Cardiac muscle cell (in vitro differentiated cells and primary cell): Measurements from ENCODE around the gene ITGA6. TPM values are rescaled to one million over a fixed set of nuclear protein-coding genes. Genes with fewer than 3 reads are reported as not detected.

Source experiments
- DNase-seq, 2 donors: peaks; one replicate each; pipeline versions ENCODE4 v3.0.0 to v3.0.0-alpha.2; 2010 to 2017; ENCODE audit warnings: low read depth in 1 of 2, low spot score in 1 of 2
- H3K27ac ChIP-seq: fragments of 200-600 bp; sonication (generic); 2 replicates; pipeline ENCODE4 v1.5.1; 2016
- H3K27me3 ChIP-seq: fragments of 200-600 bp; sonication (generic); 2 replicates; pipeline ENCODE4 v1.6.0; 2016; ENCODE audit warnings: control low read depth
- H3K36me3 ChIP-seq: fragments of 200-600 bp; sonication (generic); 2 replicates; pipeline ENCODE4 v1.5.1; 2016; ENCODE audit warnings: control low read depth
- H3K4me1 ChIP-seq: fragments of 200-600 bp; sonication (generic); 2 replicates; pipeline ENCODE4 v1.8.1; 2017; ENCODE audit warnings: low read depth, mild to moderate bottlenecking, mixed run types
- H3K4me3 ChIP-seq: fragments of 200-600 bp; sonication (generic); 2 replicates; pipeline ENCODE4 v1.5.1; 2016; ENCODE audit warnings: mild to moderate bottlenecking
- H3K9me3 ChIP-seq: fragments of 200-600 bp; sonication (generic); 2 replicates; pipeline ENCODE4 v1.5.1; 2017; ENCODE audit warnings: low read depth, mild to moderate bottlenecking, control low read depth
- polyA plus RNA-seq: library from polyadenylated mRNA; unstranded; fragments of >200 nt; fragmentation: Nextera tagmentation; extraction: Ambion mirVana; gene quantifications from 2 replicates; pipeline ENCODE4 v1.2.1, GENCODE V29; 2016
- total RNA-seq: library from RNA; depleted of rRNA; stranded (reverse); fragments of >200 nt; gene quantifications from 2 replicates; pipeline ENCODE4 v1.2.3, GENCODE V29; 2016
- TF ChIP-seq, protein P1 (sequence below): IDR thresholded peaks from 2 replicates; pipeline ENCODE4 v1.5.1; 2012; ENCODE audit warnings: low read depth, mild to moderate bottlenecking, low read length

Gene ITGA6
- total and polyA plus RNA-seq, 2 experiments from 2014 or later = 16.3 to 28.3 TPM

GRCh38 chr2:172448544-172449267 is 21.3 kb downstream of the ITGA6 start:
- no peak for DNase-seq
- H3K4me3 ChIP-seq = no peak overlapping the region
- TF ChIP-seq, protein P1, sequence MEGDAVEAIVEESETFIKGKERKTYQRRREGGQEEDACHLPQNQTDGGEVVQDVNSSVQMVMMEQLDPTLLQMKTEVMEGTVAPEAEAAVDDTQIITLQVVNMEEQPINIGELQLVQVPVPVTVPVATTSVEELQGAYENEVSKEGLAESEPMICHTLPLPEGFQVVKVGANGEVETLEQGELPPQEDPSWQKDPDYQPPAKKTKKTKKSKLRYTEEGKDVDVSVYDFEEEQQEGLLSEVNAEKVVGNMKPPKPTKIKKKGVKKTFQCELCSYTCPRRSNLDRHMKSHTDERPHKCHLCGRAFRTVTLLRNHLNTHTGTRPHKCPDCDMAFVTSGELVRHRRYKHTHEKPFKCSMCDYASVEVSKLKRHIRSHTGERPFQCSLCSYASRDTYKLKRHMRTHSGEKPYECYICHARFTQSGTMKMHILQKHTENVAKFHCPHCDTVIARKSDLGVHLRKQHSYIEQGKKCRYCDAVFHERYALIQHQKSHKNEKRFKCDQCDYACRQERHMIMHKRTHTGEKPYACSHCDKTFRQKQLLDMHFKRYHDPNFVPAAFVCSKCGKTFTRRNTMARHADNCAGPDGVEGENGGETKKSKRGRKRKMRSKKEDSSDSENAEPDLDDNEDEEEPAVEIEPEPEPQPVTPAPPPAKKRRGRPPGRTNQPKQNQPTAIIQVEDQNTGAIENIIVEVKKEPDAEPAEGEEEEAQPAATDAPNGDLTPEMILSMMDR = no peak
- H3K27ac ChIP-seq = no peak overlapping the region
- H3K27me3 ChIP-seq = no peaks in the 10 kb centered on the region
- H3K4me1 ChIP-seq = peaks cover 6% of the 10 kb centered on the region
- H3K9me3 ChIP-seq = no peaks in the 10 kb centered on the region
- H3K36me3 ChIP-seq = no peaks in the 10 kb centered on the region

- H3K27ac ChIP-seq = no peak overlapping the region
- H3K9me3 ChIP-seq = no peaks in the 10 kb centered on the region
- H3K27me3 ChIP-seq = no peaks in the 10 kb centered on the region
- no peaks in the 10 kb centered on the region for H3K36me3 ChIP-seq
- no peak for DNase-seq
- TF ChIP-seq, protein P1 = no peak
- H3K4me3 ChIP-seq = no peak overlapping the region
- peaks cover 6% of the 10 kb centered on the region for H3K4me1 ChIP-seq
Observed at GRCh38 chr2:172449911-172450550, 22.6 kb downstream of the ITGA6 start.

DNA sequence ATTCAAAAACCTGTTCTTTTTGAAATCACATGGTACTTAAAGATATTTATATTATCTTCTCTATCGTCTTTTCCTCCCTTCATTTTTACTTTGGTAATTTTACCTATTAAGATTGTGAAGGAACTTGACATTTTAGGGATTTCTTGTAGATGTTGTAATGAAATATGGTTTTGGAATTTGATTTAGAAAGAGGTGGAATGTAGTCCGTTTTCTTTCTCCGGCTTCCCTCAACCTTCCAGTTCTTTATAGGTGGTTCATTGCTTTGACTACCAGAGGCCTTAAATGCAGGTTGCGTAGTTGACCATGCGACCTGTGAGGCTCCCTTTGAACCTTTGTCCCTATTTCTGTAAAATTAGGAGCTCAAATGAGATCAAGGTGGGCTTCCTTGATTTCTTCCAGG is 24.5 kb downstream of the ITGA6 start:
- TF ChIP-seq, protein P1 = no peak
- H3K4me1 ChIP-seq = peaks cover 6% of the 10 kb centered on the region

DNA sequence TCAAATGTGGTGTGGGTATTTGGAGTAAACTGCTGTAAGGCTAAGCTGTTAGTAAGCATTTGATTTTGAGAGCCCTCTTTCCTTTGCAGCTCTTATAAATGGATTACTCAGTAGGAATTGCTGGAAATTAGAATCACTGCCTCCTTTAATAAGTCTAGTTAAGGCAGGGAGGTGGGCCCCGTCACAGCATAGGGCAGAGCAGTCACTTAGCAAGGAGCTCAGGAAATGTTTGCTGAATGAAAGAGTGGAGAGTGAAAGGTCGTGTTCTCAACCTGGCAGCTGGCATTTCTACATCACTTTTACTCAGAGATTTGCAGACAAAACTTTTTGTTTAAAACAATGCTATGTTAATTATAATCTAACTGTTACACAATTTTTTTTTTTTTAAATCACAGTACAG is 25.5 kb downstream of the ITGA6 start:
- TF ChIP-seq, protein P1 = no peak
- DNase-seq = no peak
- Histone ChIP-seq H3K4me3 (no peak overlapping the region), H3K36me3 (no peaks in the 10 kb centered on the region), H3K27me3 (no peaks in the 10 kb centered on the region), H3K4me1 (peaks cover 6% of the 10 kb centered on the region), H3K27ac (no peak overlapping the region), H3K9me3 (no peaks in the 10 kb centered on the region)

More for the DNA sequence above, 24.5 kb downstream of the ITGA6 start:
- H3K27ac ChIP-seq = no peak overlapping the region
- H3K36me3 ChIP-seq = no peaks in the 10 kb centered on the region
- H3K4me3 ChIP-seq = no peak overlapping the region
- no peaks in the 10 kb centered on the region for H3K27me3 ChIP-seq
- no peaks in the 10 kb centered on the region for H3K9me3 ChIP-seq
- DNase-seq = no peak

- peaks cover 6% of the 10 kb centered on the region for H3K4me1 ChIP-seq
- H3K36me3 ChIP-seq = no peaks in the 10 kb centered on the region
- peaks cover 5% of the 10 kb centered on the region for H3K27me3 ChIP-seq
- TF ChIP-seq, protein P1 = no peak
- DNase-seq = no peak
- H3K27ac ChIP-seq = no peak overlapping the region
- no peak overlapping the region for H3K4me3 ChIP-seq
- no peaks in the 10 kb centered on the region for H3K9me3 ChIP-seq
Observed at GRCh38 chr2:172454404-172455120, 27.2 kb downstream of the ITGA6 start.
